Esophagus (tissue), 2 donors: Measurements from ENCODE around the gene GLIS2. TPM values are rescaled to one million over a fixed set of nuclear protein-coding genes. Genes with fewer than 3 reads are reported as not detected.
"Not testable (repeated sequence)": the region's sequence is repeated elsewhere in the genome, so short reads cannot be mapped to it uniquely, and the experiment has no call there.

Experiments
- H3K27ac ChIP-seq, 2 donors: one replicate each; pipeline ENCODE4 v1.5.1; 2013; ENCODE audit warnings: low read depth in 2 of 2, mild to moderate bottlenecking in 2 of 2, inconsistent platforms in 1 of 2, low read length in 1 of 2, moderate library complexity in 1 of 2
- H3K27me3 ChIP-seq, 2 donors: one replicate each; pipeline ENCODE4 v1.6.1; 2013; ENCODE audit warnings: low read length in 2 of 2, control low read depth in 1 of 2, mild to moderate bottlenecking in 1 of 2; ENCODE audit not compliant: insufficient read depth in 2 of 2, control insufficient read depth in 1 of 2
- H3K36me3 ChIP-seq, 2 donors: one replicate each; pipeline ENCODE4 v1.6.1; 2013; ENCODE audit warnings: low read length in 1 of 2; ENCODE audit not compliant: control insufficient read depth in 2 of 2, insufficient read depth in 2 of 2
- H3K4me1 ChIP-seq, 2 donors: one replicate each; pipeline ENCODE4 v1.6.1; 2013; ENCODE audit warnings: low read length in 1 of 2; ENCODE audit not compliant: control insufficient read depth in 2 of 2, insufficient read depth in 2 of 2
- H3K4me3 ChIP-seq, 2 donors: one replicate each; pipeline ENCODE4 v1.5.1; 2013; ENCODE audit warnings: low read length in 2 of 2, mild to moderate bottlenecking in 2 of 2, low read depth in 1 of 2, moderate library complexity in 1 of 2
- H3K9me3 ChIP-seq, 2 donors: one replicate each; pipeline ENCODE4 v1.6.1; 2013; ENCODE audit warnings: mild to moderate bottlenecking in 2 of 2, low read depth in 1 of 2, low read length in 1 of 2, moderate library complexity in 1 of 2; ENCODE audit not compliant: control insufficient read depth in 2 of 2, insufficient read depth in 1 of 2
- WGBS, 2 donors: extraction: QIAGEN DNeasy Blood & Tissue Kit; methylation state at CpG; one replicate each; pipeline ENCODE4 v1.1.7; 2013; 5-methylcytosine and 5-hydroxymethylcytosine counted together
- polyA plus RNA-seq, 2 donors: library from polyadenylated mRNA; stranded (reverse); fragments of 200-250 nt; gene quantifications; one replicate each; pipeline ENCODE4 v1.2.3, GENCODE V29; 2013
- donor health status: healthy with polysubstance abuse.
- donor health status: Bipolar disorder and iron deficiency.

Gene GLIS2
- polyA plus RNA-seq, 2 donors, result 1.2 to 1.6 TPM

DNA sequence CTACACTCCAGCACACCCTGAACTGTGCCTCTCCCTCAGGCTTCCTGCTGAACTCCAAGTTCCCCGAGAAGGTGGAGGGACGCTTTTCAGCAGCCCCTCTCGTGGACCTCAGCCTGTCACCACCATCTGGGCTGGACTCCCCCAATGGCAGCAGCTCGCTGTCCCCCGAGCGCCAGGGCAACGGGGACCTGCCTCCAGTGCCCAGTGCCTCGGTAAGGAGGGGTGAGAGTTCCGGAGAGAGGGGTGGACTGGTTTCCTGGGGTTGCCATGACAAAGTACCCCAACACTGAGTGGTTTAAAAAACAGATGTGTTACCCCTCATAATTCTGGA, 17.4 kb downstream of the GLIS2 start:
- Histone ChIP-seq H3K36me3 (peaks cover 0 to 5% of the 10 kb centered on the region in 2 donors), H3K27me3 (no peaks in the 10 kb centered on the region), H3K4me1 (peaks cover 0 to 3% of the 10 kb centered on the region in 2 donors), H3K27ac (no peak overlapping the region), H3K9me3 (no peaks in the 10 kb centered on the region), H3K4me3 (no peak overlapping the region)
- 72 to 73% methylated on average over 9 of the region's 9 CpGs for WGBS, 2 donors

DNA sequence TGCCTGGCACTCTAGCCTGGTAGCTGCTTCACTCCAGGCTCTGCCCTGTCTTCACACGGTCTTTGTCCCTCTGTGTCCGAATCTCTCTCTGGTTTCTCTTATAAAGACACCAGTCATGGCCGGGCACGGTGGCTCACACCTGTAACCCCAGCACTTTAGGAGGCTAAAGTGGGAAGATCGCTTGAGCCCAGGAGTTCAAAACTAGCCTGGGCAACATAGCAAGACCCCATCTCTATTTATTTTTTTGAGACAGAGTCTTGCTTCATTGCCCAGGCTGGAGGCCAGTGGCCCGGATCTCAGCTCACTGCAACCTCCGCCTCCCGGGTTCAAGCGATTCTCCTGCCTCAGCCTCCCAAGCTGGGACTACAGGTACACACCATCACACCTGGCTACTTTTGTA, 17.8 kb downstream of the GLIS2 start:
- not testable (repeated sequence) for H3K4me3 ChIP-seq, H3K27ac ChIP-seq, H3K9me3 ChIP-seq, H3K36me3 ChIP-seq, H3K4me1 ChIP-seq, H3K27me3 ChIP-seq
- 89 to 94% methylated on average over 9 of the region's 9 CpGs for WGBS, 2 donors

DNA sequence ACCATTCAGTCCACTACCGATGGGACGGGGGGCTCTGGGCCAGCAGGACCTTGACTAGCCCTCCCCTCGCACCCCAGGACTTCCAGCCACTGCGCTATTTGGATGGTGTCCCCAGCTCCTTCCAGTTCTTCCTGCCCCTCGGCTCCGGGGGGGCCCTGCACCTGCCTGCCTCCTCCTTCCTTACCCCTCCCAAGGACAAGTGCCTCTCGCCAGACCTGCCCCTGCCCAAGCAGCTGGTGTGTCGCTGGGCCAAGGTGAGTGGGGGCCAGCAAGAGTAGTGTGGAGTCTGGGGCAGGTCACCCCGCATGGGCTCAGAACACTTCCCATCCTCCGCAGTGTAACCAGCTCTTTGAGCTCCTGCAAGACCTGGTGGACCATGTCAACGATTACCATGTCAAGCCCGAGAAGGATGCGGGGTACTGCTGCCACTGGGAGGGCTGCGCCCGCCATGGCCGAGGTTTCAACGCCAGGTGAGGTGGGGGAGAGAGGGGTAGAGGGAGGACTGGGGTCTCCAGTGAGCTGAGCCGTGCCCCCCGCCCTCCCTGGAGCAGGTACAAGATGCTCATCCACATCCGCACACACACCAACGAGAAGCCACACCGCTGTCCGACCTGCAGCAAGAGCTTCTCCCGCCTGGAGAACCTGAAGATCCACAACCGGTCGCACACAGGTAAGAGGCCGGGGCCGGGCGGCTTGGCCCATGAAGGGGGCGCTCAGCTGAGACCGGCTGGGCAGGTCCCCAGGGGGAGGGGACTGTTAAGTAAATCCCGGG, 19.0 kb downstream of the GLIS2 start:
- peaks cover 2 to 4% of the 10 kb centered on the region in 2 donors for H3K4me1 ChIP-seq
- no peak overlapping the region for H3K27ac ChIP-seq
- no peaks in the 10 kb centered on the region for H3K27me3 ChIP-seq
- H3K9me3 ChIP-seq, result no peaks in the 10 kb centered on the region
- peaks cover 5 to 8% of the 10 kb centered on the region in 2 donors for H3K36me3 ChIP-seq
- no peak overlapping the region for H3K4me3 ChIP-seq
- WGBS, 2 donors, result 84 to 86% methylated on average over 32 of the region's 32 CpGs

DNA sequence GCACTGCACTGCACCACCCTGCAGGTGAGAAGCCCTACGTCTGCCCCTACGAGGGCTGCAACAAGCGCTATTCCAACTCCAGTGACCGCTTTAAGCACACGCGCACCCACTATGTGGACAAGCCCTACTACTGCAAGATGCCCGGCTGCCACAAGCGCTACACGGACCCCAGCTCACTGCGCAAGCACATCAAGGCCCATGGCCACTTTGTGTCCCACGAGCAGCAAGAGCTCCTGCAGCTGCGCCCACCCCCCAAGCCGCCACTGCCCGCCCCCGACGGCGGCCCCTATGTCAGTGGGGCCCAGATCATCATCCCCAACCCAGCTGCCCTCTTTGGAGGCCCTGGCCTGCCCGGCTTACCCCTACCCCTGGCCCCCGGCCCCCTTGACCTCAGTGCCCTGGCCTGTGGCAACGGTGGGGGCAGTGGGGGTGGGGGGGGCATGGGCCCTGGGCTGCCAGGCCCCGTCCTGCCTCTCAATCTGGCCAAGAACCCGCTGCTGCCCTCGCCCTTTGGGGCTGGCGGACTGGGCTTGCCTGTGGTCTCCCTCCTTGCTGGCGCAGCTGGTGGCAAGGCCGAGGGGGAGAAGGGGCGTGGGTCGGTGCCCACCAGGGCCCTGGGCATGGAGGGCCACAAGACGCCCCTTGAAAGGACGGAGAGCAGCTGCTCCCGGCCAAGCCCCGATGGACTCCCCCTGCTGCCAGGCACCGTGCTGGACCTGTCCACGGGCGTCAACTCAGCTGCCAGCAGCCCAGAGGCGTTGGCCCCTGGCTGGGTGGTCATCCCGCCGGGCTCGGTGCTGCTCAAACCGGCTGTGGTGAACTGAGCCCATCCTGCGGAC, 21.1 kb downstream of the GLIS2 start:
- peaks cover 14% of the 10 kb centered on the region in 2 donors for H3K36me3 ChIP-seq

DNA sequence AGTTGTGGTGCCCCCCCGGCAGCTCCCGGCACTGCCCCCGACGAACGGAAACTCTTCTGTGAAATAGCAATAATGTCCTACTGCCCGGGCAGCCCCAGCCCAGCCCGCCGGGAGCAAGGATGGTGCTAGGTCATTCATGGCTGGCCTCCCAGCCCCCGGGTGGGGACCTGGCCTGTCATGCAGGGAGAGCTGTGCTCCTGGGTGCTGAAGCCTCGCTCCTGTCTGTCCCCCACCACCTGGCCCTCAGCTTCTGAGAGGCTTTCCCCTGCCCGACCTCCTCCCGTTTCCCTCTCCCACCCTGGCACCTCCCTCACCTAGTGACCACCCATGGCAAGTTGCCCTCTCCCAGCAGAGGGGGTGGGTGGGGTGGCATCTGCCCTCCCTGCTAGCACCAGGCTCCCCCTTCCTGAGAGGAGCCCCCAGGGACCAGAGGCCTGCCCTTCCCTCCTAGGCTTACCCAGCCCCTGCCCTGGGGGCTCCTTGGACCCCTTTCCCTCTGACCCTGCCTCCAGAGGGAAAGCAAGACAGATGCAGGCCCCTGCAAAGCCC, 21.7 kb downstream of the GLIS2 start:
- no peaks in the 10 kb centered on the region for H3K27me3 ChIP-seq
- H3K4me1 ChIP-seq, result peaks cover 2 to 4% of the 10 kb centered on the region in 2 donors
- H3K27ac ChIP-seq, result no peak overlapping the region
- no peak overlapping the region for H3K4me3 ChIP-seq
- no peaks in the 10 kb centered on the region for H3K9me3 ChIP-seq
- H3K36me3 ChIP-seq, result peaks cover 14% of the 10 kb centered on the region in 2 donors
- 77 to 80% methylated on average over 12 of the region's 12 CpGs for whole genome bisulfite sequencing, 2 donors

More for the DNA sequence above, 21.1 kb downstream of the GLIS2 start:
- 85 to 88% methylated on average over 29 to 41 of the region's 41 CpGs for WGBS, 2 donors
- Histone ChIP-seq H3K27me3 (no peaks in the 10 kb centered on the region), H3K4me1 (peaks cover 2 to 4% of the 10 kb centered on the region in 2 donors), H3K27ac (no peak overlapping the region), H3K9me3 (no peaks in the 10 kb centered on the region), H3K4me3 (no peak overlapping the region)

DNA sequence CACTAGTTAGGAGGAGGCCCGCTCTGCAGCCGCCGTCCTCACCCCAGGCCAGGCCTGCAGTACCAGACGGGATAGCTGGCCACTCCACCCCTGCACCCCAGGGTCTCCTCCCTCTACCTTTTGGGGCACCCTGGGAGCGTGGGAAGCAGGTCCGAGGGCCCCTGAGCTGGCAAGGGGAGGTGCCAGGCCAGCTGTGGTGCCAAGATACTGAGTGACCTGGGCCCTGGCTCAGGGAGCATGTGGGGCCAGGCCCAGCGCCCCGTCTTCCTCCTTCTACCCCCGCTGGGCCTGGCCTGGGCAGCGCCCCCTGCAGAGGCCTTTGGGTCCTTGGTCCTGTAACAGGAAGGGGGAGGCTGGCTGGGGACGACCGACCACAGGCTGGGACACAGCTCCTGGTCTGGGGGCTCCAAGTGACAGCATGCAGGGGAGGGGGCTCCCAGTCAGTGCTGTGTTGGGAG, 22.3 kb downstream of the GLIS2 start:
- H3K4me1 ChIP-seq, result peaks cover 2 to 4% of the 10 kb centered on the region in 2 donors
- peaks cover 14 to 17% of the 10 kb centered on the region in 2 donors for H3K36me3 ChIP-seq
- no peaks in the 10 kb centered on the region for H3K27me3 ChIP-seq
- H3K9me3 ChIP-seq, result no peaks in the 10 kb centered on the region
- no peak overlapping the region for H3K27ac ChIP-seq
- H3K4me3 ChIP-seq, result no peak overlapping the region
- 88 to 90% methylated on average over 12 of the region's 12 CpGs for WGBS, 2 donors

DNA sequence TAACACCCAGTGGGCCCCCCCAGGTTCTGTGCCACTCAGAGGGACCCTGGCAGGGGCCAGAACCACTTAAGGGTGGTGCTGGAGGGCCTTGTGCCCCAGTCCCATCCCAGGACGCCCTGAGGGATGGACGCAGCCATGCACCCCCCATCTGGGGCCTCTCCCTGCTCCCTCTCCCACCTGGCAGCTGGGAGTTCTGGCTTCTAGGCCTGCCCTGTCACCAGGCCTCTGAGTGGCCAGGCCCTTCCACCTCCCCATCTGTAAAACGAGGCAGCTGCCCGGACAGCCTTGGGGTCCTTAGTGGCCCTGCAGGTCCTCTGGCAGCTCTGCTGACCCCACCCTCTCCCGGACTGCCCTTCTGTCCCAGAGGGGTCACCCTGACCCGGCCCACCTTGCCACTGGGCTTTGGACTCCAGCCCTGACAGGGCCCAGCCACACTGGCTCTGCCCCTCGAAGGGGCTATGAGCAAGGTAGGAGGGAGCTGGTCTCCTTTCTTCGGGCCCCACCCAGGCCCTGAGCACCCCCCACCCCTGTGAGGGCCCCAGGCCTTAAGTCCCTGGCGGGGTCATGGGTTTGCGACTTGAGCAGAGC, 22.9 kb downstream of the GLIS2 start:
- Histone ChIP-seq H3K36me3 (peaks cover 14 to 17% of the 10 kb centered on the region in 2 donors), H3K4me3 (no peak overlapping the region), H3K4me1 (peaks cover 2 to 4% of the 10 kb centered on the region in 2 donors), H3K27me3 (no peaks in the 10 kb centered on the region), H3K9me3 (no peaks in the 10 kb centered on the region), H3K27ac (no peak overlapping the region)
- WGBS, 2 donors, result 86 to 91% methylated on average over 9 to 10 of the region's 10 CpGs

DNA sequence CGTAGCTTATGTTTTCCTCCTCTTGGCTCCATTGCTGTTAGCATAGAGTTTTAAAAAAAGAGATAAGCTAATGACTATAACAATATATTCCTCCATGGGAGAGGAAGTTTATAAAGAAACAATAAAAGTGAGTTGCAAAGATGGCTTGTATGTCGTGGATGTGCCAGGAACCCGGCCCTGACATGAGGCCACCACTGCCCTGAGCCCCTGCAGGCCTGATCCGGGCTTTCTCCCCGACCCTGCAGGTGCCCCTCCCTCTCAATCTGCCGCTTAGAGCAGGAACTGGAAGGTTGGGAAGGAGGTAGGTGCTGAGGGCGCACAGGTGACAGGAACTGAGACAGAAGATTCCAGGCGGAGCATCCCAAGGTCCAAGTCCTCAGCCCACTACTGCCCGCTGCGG, 23.6 kb downstream of the GLIS2 start:
- H3K27ac ChIP-seq, result no peak overlapping the region
- 77 to 78% methylated on average over 10 of the region's 10 CpGs for WGBS, 2 donors
- no peaks in the 10 kb centered on the region for H3K9me3 ChIP-seq
- H3K27me3 ChIP-seq, result no peaks in the 10 kb centered on the region
- peaks cover 2 to 4% of the 10 kb centered on the region in 2 donors for H3K4me1 ChIP-seq
- H3K4me3 ChIP-seq, result no peak overlapping the region
- H3K36me3 ChIP-seq, result peaks cover 14 to 17% of the 10 kb centered on the region in 2 donors

DNA sequence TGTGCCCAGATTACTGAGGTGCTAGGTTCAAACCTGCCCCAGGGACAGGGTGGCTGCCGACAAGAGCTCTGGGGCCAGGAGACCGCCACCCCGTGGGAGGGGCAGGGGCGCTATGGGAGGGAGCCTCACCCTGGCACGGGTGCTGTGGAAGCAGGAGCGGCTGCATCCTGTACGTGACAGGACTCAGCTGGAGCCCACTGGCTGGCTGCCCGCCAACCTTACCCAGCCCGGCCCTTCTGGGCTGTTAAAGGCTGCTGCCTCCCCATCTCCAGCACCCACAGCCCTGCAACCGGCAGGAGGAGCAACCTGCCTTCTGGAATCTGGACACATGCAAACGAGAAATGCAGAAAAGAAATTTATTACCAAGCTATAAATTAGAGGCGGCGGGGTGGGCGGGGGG, 24.0 kb downstream of the GLIS2 start:
- Histone ChIP-seq H3K36me3 (peaks cover 14 to 17% of the 10 kb centered on the region in 2 donors), H3K9me3 (no peaks in the 10 kb centered on the region), H3K4me1 (peaks cover 2 to 6% of the 10 kb centered on the region in 2 donors), H3K4me3 (no peak overlapping the region), H3K27ac (no peak overlapping the region), H3K27me3 (no peaks in the 10 kb centered on the region)
- WGBS, 2 donors, result 50 to 55% methylated on average over 14 of the region's 14 CpGs
